NCI-H446 treated with DMSO at 0.1 percent for 48 hours (cell line): ENCODE results near the gene PPP1R13B.
"Not testable (repeated sequence)": the region's sequence is repeated elsewhere in the genome, so short reads cannot be mapped to it uniquely, and the experiment has no call there.

Source experiments
- DNase-seq: peaks from one replicate; lab custom pipeline; 2025; lab: John Stamatoyannopoulos, UW

PPP1R13B gene

DNA sequence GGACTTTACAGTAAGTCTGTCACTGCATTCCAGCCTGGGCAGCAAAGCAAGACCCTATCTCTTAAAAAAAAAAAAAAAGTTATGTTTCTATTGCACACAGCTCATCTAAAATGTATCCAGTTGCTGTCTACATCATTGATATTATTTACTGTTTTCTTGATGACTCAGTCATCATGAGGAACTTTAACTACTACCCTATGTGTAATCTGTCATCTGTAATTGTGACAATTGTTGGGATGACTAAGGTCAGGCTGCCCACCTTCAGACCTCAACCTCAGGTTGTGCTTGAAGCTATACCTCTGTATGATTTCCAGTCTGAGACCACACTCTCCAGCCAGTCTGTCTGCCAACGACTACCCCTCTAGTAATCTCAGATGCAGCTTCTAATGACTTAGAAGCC lies 15.3 kb downstream of the PPP1R13B start:
- DNase-seq, result no peak

DNA sequence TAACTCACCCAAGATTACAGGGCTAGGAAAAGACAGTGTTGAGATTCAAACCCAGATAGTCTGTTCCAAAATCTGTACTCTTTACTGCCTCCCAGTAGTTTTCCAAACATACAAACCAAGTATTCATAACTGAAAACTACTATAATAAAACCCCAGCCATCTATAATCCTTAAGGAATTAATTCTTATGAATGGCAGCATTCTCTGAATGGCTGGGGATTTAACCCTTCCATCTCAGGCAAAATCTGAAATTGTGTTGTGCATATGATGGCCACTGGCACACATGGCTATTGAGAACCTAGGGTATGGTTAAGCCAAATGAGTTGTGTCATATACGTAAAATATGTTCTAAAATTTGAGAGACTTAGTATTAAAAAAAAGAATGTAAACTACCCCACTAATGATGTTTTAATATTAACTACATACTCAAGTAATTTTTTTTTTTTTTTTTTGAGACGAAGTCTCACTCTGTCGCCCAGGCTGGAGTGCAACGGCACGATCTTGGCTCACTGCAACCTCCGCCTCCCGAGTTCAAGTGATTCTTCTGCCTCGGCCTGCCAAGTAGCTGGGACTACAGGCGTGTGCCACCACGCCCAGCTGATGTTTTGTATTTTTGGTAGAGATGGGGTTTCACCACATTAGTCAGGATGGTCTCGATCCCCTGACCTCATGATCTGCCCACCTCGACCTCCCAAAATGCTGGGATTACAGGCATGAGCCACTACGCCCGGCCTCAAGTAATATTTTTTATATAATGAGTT lies 16.7 kb downstream of the PPP1R13B start:
- DNase-seq, result no peak

DNA sequence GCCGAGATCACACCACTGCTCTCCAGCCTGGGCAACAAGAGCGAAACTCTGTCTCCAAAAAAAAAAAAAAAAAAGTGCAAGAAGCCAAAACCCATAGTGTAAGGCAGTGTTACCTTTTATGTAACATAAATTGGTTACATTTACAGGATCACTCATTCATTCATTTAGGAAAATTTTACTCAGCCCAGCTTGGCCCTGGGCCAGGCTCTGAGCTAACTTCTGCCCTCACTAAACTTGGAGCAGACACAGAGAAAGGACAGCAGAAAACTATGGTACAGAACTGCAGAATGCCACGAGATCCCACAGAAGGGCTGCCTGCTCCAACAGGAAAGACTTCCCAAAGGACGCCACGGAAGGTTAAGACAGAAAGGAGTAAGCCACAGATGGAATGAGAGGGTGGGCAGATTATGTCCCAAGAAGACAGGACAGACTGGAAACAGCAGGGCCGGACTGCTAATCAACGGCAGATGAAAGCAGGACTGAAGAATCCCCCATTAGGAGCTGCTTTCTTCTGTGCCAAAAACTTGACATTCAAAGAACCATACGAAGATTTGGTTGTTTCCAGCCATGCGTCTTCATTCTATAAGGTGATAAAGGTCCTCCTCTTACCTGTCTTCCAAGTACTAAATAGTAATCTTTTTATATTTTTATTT lies 18.9 kb downstream of the PPP1R13B start:
- DNase-seq, result no peak

DNA sequence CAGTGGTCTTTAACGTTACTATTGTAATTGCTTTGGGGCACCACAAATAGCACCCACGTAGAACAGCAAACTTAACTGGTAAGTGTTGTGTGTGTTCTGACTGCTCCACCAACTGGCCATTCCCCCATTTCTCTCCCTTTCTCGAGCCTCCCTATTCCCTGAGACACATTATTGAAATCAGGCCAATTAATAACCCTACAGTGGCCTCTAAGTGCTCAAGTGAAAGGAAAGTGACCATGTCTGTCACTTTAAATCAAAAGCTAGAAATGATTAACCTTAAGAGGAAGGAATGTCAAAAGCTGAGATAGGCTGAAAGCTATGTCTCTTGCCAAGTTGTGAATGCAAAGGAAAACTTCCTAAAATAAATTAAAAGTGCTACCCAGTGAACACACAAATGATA lies 22.3 kb downstream of the PPP1R13B start:
- no peak for DNase-seq

DNA sequence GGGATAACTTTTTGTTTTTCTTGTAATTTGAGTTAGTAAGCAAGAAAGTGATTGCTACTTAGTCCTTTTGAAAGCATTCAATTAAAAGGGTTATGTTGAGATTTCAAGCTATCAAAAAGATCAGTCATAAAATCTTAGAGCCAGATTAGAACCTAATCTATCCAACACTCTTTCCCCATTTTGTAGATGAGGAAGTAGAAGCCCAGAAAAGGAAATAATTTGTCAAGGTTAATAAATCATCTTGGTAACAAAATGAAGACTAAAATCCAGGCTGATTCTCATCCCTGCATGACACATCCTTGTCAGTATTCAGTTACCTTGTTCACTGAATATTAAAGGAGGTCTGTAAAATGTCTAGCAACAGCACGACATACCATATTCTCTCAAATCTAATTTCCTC lies 26.5 kb downstream of the PPP1R13B start:
- DNase-seq, result no peak

DNA sequence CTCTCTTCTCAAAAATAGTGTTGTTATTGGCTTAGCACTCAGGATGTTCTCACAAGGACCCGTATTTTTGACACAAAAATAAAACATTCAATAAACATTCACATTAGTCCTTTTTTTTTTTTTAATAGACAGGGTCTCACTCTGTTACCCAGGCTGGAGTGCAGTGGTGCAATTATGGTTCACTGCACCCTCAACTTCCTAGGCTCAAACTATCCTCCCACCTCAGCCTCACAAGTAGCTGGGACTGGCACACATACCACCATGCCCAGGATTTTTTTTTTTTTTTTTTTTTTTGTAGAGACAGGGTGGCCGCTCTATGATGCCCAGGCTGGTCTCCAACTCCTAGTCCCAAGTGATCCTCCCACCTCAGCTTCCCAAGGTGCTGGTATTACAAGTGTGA lies 27.0 kb downstream of the PPP1R13B start:
- DNase-seq, result no peak

DNA sequence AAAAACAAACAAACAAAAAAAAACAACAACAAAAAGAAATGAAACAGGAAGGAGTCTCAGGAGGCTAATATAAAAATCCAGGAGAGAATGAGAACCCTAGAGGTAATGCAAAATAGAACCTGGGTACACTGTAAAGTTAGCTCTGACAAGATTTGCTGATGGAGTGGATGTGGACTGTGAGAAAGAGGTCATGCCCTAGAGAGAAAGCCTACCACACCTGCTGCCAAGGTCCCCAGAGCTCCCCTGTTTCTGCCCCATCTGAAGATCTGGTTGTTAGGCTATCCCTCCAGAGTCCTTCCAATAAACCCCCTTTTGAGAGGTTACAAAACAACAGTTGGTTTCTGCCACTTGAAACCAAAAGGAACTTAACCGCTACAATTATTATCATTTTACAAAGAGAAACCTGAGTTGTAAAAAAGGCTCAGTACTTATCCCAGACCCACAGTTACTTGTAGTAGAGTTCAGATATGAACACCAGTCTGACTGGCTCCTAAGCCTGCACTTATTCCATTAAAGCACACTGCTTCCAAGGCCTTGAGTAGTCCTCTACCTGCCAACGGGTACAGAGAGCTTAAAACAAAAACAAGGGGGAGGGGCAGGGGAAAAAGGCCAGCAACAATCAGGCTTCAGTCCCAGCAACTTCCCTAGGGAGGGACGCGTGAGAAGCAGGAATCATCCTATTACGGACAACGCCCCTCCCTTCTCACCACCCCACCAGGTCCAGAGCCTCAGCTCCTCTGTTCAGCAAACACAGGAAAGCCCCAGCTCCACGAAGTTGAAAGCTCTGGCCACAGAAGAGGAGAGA lies 27.7 kb downstream of the PPP1R13B start:
- DNase-seq, result peak; percentile 11

DNA sequence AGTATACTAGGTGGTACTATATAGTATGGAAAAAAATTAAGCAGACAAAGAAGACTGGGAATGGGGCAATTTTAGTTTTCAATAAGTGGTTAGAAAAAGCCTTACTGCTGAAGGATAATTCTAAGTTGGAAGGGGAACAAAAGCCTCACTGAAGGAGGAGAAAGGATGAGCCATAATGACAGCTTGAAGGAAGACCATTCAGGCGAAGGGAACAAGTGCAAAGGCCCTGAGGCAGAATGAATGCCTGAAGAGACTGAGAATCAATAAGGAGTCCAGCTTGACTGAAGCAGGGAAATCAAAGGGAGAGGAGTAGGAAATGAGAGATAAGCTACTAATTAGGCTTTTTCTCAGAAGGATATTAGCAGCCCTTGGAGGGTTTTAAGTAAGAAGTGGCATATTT lies 28.5 kb downstream of the PPP1R13B start:
- no peak for DNase-seq

DNA sequence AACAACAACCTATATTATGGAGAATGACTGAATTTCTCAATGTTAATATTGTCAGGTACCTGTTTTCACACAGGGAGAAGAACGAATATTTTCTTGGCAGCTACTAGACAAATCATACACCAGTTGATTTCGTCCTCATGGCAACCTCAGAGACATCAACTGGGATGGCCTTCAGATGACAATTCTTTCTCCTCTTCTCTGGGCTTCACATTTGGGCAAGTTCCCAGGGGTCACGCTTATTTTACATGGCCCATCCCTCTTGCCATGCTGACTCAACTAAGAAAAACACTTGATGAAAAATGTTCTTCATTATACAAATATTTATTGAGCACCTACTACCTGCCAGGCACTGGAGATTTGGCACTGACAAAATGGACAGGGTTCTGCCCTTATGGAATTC lies 29.0 kb downstream of the PPP1R13B start:
- DNase-seq, result no peak

DNA sequence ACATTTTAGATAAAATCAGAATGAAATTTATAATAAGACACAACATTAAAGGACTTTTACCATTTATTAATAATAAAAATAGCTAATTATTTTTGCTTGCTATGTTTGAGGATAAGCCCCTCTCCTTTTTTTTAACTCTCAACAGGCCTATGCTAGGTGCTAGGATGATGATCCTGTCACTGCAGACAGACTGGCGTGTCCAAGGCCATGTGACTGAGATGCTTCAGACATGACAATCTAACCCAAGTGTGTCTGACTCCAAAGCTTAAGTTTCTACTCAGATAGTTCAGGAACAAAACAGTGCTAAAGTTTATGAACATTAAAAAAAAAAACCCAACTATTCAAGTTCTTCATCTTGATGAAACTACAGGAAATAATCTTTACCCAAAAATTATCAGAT lies 29.8 kb downstream of the PPP1R13B start:
- DNase-seq, result no peak

DNA sequence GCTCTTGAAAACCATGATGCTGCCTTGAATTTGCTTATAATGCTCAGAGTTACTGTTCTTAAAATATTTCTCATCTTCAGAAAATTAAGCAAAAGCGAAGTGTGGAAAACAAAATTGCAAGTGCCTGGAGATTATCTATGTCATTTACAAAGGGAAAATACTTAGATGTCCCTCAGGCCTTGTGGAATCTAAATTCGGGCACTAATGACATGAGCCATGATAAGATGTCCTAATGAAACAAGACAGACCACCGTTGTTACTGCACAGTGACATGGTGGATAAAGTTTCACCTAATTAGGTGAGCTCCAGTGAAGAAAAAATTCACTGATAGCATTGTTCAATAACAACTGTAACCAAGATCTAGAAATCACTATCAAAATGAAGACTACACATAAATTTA lies 30.4 kb downstream of the PPP1R13B start:
- no peak for DNase-seq

DNA sequence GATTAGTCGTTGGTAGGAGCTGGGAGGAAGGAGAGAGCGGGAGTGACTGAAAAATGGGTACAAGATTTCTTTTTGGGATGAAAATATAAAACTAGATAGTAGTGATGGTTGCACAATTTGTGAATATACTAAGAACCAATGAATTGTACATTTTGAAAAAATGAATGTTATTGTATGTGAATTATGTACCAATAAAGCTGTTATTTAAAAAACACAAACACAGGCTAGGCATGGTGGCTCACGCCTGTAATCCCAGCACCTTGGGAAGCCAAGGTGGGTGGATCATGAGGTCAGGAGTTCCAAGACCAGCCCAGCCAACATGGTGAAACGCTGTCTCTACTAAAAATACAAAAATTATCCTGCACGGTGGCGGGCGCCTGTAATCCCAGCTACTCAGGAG lies 32.1 kb downstream of the PPP1R13B start:
- no peak for DNase-seq

DNA sequence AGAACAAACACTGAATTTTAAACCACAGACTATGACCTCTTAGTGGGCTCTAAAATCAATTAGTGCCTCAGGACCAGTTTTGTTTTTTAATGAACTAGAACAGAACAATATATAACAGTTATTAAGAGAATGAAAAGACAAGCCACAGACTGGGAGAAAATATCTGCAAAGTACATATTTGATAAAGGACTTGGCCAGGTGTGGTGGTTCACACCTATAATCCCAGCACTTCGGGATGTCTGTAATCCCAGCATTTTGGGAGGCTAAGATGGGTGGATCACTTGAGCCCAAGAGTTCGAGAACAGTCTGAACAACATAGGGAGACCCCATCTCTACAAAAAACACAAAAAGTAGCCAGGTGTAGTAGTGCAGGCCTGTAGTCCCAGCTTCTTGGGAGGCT lies 36.2 kb downstream of the PPP1R13B start:
- no peak for DNase-seq

DNA sequence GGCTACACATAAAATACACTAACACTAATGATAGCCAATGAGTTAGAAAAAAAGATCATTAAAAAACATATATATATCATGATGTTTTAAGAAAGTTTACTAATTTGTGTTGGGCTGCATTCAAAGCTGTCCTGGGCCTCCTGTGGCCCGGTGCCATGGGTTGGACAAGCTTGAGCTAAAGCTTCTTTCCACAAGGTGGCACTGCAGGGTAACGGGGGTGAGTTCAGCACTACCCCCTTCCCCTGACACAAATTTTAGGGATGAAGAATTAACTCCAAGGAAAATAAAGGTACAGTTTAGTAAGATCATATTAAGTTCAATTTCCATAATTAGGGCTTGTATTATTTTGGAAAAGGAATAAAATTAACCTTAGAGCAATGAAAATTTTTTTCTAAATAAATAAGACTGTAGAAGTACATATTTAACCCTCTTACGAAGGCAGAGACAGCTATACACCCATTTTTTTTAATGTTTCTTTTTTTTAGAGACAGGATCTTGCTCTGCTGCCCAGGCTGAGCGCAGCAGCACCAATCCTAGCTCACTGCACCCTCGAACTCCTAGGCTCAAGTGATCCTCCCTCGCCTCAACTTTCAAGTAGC lies 38.9 kb downstream of the PPP1R13B start:
- DNase-seq, result peak; percentile 69

DNA sequence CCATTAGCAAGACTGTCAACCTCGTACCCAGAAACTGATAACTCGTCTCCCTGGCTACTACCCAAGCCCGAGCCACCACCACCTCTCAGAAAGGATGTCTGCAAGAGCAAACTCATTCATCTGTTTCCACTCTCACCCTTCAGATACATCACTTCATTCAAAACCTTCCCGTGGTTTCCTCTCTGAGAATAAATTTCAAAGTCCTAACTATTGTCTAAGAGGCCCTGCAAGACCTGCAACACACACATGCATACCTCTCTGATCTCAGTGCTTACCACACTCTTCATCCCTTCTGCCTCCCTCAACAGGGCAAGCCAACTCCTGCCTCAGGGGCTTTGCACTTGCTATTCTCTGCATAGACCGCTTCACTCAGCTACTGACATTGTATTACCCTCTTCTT lies 40.6 kb downstream of the PPP1R13B start:
- DNase-seq, result no peak

DNA sequence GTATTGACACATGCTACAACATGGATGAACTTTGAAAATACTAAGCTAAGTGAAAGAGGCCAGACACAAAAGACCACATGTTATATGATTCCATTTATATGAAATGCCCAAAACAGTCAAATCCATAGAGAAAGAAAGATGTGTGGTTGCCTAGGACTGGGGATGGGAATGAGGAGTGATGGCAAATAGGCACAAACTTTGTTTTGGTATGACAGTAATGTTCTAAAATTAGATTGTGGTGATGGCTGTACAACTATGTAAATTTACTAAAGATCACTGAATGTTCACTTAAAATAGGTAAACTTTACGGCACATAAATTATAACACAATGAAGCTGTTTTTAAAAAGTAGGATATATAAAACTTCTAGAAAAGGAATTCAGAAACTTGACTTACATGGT lies 41.7 kb downstream of the PPP1R13B start:
- DNase-seq, result no peak

DNA sequence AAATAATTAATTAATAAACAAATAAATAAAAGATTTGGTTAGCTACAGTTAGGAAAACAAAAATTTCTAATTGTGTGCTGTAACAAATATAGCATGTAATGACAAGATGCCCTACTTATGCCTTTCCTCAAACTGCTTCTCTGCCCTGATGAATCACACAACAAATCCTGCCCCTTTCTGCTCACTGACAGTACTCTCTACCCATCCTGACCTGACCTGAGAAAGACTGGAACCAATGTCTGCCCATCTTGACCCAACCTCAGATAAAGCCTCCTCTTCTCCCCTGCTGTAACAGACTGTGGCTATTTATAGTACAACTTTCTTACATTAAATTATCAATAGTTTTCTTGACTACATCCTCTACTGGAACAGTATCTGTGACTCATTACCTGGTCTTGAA lies 43.7 kb downstream of the PPP1R13B start:
- no peak for DNase-seq

DNA sequence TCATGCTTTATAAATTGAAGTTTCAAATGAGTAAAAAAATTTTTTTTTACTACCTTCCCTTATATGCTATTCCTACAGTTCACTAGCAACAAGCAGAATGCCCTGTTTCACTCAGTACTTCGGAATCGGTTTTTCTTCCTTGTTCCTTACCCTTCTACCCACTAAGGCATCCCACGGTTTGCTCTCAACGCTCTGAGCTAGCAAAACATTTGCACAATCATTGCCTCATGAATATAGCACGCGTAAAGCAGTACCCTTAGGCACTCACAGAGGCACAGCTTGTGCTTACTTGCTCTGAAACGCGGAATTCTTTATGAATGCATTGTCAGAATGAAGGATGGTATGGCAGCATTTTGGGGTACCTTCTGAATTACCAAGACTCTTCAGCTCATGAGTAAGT lies 45.0 kb downstream of the PPP1R13B start:
- no peak for DNase-seq

DNA sequence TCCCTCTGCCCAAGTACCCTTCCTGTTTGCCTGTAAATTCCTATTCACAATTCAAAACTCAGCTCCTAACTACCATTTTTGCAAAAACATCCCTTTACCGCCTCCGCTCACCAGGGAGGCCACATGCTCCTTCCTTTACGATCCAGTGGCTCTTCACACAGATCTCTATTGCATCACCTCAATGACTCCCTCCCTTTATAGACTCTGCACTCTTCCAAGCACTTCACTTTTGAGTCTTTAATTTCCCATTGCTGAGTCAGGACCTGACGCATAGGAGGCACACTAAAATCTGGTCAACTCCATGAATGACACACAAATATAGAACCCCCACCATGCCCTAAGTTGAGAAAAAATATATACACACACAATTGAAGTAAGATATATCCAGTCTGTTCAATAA lies 45.9 kb downstream of the PPP1R13B start:
- DNase-seq, result no peak

DNA sequence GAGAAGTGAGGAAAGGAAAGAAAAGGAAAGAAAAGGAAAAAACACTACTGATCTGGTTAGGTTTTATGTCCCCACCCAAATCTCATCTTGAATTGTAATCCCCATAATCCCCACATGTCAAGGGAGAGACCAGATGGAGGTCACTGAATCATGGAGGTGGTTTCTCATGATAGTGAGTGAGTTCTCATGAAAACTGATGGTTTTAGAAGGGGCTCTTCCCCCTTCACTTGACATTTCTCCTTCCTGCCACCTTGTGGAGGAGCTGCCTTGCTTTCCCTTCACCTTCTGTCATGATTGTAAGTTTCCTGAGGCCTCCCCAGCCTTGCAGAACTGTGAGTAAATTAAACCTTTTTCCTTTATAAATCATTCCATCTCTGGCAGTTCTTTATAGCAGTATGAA lies 54.2 kb downstream of the PPP1R13B start:
- DNase-seq, result not testable (repeated sequence)

DNA sequence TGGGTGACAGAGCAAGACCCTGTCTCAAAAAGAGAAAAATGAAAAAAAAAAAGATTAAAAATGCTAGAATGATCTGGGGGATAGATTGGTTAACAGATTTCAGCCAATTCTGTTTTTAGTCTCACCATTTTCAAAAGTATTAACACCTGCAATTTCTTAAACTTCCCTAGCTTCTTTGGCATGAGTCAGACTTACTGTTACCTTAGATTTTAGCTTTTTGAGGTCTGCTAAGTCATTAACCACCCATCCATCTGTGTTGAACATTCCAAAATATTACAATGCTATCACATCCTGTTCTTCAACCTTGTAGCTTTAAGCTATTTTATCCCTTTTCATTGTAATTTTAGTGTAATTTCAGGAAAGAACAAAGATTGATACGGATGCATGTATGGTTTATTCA lies 59.3 kb downstream of the PPP1R13B start:
- no peak for DNase-seq

DNA sequence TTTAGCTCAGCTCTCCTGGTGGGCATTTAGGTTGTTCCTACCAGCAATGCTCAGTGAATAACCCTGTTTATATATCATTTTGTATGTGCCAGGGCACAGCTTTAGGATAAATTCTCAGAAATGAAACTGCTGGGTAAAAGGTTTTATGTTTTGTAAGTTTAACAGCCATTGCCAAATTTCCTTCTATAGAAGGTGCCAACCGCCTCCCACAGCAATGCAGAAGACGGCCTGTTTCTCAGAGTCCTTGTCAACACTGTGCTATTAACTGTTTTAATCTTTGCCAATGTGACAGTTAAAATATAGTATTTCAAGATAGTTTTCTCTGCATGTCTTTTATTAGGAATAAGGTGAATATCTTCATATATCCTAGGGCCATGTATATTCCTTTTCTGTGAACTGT lies 65.0 kb downstream of the PPP1R13B start:
- no peak for DNase-seq

DNA sequence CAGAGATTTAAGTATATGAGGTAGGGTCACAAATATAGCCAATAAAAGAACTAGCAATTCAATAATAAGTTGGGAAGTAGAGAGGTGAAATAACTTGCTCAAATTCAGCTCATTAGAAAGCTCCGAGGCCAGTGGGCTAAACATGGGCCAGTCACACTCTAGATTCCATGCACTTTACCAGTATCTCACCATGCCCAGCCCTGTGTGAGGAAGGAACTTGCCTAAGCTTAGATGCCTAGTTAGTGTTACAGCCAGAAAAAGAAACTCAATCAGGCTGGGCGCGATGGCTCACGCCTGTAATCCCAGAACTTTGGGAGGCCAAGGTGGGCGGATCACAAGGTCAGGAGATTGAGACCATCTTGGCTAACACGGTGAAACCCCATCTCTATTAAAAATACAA lies 71.1 kb downstream of the PPP1R13B start:
- DNase-seq, result not testable (repeated sequence)
